A172 (cell line): ENCODE data around the gene COL4A5. TPM values are rescaled to one million over a fixed set of nuclear protein-coding genes. Genes with fewer than 3 reads are reported as not detected.

Experiments
- DNase-seq: peaks from one replicate; pipeline ENCODE4 v3.0.0-alpha.2; 2015; ENCODE audit warnings: low spot score
- total RNA-seq: library from RNA; depleted of rRNA; stranded (reverse); fragments of >200 nt; shearing (Covaris generic); gene quantifications from 2 replicates; pipeline ENCODE4 v1.2.3, GENCODE V29; 2014

COL4A5 gene
- total RNA-seq, 1 experiment from 2014 or later, result 6.0 TPM

DNA sequence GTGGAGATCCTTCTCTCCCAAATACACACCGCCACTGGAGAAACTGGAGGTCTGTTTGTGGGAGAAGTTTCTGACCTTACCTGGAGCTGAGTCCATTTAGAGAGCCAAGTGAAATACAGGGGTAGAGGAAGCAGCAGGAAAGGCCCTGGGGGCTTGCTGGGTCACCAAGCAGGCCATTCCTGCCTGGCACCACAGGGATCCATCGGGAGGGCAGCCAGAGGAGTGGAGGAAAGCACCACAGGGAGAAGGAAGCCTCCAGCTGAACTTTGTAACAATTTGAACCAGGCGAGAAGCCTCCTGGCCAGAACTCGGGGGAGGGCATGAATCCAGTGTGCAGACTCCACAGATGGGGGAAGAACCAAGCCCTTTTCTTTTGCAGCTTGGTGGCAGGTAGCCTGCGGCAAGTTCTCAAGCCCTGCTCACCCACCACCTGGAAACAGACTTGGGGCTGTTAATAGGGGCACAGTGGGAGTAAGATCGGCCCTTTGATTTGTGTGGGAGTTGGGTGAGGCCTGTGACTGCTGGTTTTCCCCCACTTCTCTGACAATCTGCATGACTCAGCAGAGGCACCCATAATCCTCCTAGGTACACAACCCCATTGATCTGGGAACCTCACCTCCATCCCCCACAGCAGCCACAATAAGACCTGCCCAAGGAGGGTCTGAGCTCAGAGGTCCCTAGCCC lies 202.1 kb downstream of the COL4A5 start:
- DNase-seq, result no peak

DNA sequence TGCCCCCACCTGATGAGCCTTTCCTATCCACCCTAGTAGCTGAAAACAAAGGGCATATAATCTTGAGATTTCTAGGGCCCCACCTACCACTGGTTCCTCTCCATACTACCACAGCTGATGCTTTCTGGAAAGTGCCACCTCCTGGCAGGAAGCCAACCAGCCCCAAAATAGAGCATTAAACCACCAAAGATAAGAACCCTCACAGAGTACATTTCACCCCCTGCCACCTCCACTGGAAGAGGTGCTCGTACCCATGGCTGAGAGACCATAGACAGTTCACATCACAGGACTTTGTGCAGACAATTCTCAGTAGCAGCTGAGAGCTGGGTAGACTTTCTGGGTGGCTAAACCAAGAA lies 202.6 kb downstream of the COL4A5 start:
- no peak for DNase-seq

- no peak for DNase-seq
These were observed 225.1 kb downstream of the COL4A5 start for GRCh38 chrX:108664701-108665100.

- DNase-seq, result no peak
These were observed 226.5 kb downstream of the COL4A5 start for GRCh38 chrX:108666101-108666500.

GRCh38 chrX:108671526-108671925 lies 231.9 kb downstream of the COL4A5 start:
- no peak for DNase-seq

DNA sequence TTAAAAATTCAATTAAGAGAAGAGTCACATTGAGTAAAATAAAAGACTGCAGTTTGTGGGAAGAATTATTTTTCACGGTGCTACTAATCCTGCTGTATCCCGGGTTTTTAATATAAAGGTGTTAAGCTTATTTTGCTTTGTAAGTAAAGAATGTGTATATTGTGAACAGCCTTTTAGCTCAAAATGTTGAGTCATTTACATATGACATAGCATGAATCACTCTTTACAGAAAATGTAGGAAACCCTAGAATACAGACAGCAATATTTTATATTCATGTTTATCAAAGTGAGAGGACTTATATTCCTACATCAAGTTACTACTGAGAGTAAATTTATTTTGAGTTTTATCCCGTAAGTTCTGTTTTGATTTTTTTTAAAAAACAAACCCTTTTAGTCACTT lies 257.1 kb downstream of the COL4A5 start:
- DNase-seq, result no peak

DNA sequence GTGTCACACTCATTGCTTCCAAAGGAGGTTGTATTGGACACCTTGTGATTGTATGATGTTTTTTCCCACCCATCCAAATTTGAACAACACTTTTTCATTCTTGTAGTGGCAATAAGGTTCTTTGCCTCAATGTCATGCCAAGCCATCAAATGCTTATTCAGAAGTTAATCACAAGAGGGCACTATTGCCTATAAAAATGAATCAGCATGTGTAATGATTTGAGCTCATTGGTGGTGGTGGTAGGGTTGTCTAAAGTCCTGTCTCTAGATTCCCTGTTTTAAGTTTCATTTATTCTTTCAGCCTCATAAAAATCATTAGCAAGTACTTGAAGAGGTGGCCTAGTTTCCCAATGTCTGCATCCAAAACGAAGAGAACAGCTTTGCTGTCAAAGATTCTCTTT lies 259.7 kb downstream of the COL4A5 start:
- peak; percentile 5 for DNase-seq

DNA sequence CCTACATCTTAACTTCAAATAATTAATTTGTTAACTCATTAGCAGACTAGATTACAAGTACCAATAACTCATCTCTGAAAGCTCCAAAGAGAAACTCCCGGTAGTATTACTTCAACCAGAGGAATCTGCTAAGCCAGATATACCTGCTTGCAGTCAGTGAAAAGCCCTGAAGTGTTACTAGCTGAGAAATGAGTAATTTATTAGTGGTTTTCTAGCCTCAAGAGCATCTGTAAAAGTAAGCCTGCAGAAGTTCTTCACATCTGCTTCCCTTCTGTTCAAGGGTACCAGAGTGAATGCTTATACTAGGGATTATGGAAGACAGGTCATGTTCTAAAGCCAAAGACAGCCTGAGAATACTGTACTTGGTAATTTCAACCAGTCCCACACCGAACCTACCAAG lies 262.0 kb downstream of the COL4A5 start:
- no peak for DNase-seq

DNA sequence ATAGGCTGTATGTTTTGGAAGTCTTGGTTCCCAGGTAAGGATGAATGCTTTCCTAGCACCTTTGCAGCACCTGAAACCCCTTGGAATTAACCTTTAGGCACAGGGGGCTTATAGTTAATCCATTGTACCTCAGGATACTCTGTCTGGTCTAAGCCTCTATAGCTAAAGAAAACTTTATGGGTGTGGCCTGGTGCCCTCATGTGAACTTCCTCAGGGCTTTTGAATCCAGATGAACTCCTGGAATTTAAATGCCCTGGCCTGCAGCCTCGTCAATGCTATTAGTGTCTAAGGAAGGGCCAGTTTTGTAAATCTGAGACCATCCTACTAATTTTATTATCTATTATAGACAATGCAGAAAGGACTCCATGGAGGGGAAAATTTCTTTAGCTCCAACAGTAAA lies 262.9 kb downstream of the COL4A5 start:
- DNase-seq, result no peak

- DNase-seq, result no peak
These were observed 265.2 kb downstream of the COL4A5 start for GRCh38 chrX:108704839-108705238.

DNA sequence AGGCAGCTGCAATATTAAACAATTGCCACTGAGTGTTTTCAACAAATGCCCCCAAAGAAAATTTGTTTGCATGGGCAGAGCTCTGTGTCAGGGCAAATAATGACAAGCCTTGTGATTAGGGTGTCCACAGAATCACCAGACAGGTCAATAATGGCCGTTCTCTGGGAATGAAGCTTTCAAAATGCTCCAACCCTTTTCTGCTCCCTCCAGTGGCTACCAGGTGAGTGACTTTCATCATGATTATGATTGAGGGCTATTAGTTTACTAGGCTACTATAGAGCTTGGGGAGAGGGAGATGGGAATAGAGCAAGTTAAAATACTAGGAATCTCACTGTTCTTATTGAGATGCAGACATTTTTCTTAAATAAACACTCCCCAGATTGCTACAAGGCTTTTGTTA lies 273.2 kb downstream of the COL4A5 start:
- no peak for DNase-seq

DNA sequence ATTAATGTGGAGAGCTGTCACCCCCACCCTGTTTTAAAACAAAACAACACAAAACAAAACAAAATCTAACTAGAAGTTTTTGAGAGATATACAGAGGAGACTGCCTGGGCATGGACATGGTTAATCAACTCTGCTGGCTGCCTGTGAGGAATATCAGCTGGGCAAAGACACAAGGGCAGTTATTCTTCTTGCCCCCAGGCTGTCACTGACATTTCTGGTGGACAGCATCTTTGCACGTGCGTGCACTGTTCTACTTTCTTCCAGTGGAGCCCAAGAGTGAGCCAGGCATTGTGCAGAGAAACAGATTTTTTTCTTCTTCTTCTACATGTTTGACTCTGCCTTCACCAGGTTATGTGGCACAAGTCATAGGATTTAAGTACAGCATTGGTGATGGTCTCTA lies 282.9 kb downstream of the COL4A5 start:
- DNase-seq, result no peak

DNA sequence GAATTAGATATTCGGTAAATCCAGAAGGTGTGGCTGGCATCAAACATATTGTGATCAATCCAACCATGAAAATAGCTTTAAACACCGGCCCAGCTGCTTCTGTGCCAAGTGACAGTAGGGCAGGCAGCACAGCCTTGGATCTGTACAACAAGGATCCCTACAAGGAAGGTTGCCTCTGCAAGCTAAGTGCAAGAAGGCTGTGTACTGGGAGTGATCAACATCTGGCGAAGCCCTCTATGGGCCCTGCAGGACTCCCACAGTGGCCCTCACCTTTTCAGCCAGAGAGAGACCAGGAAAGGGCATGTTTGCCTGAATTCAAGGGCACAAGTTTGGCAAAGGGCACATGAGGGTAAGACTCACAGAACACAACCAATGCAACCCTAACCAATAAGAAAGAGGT lies 287.1 kb downstream of the COL4A5 start:
- DNase-seq, result no peak

GRCh38 chrX:108731153-108731552 lies 291.5 kb downstream of the COL4A5 start:
- no peak for DNase-seq

DNA sequence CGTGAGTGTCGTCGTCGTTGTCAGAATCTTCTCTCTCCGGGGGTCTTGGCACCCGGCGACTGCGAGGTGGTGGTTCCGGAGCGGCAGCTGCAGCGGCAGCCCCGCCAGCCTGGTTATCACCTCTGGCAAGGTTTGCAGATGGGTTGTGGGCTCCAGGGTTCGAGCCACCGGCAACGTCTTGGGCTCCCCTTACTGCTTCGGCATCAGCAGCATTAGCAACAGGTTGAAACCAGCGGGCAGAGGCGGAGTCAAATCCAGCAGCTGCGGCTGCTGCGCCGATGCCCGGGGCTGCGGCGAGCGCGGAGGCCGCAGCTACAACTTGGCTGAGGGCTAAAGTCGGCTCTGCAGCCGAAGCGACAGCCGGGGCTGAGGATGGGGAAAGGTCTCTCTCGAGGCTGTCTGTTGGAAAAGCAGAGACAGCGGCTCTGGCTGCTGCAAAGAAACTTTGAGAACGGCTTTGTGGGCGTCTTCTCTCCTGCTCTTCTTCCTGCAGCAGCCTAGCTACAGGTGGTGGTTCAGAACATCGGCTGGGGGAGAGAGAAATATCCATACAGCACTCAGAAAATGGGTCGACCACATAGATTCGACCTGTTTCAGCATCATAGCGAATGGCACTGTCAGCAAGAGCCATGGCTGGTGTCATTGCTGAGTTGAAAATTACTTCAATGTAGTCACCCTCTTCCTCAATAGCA lies 293.1 kb downstream of the COL4A5 start:
- no peak for DNase-seq

- no peak for DNase-seq
These were observed 294.8 kb downstream of the COL4A5 start for GRCh38 chrX:108734426-108734825.

DNA sequence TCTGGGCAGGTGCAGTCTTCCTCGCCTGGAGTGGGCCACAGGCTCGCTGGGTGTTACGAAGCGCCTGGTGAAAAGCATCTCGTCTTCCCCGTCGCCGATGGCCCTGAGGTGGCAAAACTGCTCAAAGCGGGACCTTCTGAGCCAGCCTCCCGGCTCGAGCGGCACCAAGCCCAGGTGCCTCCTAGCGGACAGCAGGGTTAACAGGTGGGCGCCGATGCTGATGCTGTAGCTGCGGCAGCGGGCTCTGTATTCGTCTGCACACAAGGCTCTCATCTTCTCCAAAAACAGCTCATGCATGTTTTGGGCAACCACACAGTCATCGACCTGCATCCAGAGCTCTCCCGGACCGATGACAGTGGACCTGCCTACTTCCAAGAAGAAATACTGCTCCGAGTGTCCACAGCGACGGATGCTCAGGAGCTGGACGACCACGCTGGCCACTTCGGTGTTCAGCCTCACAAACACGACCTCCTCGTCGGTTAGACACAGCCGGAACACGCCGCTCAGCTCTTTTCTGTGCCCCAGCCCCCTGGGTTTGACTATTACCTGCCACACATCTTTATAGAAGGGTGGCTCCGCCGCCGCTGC lies 295.5 kb downstream of the COL4A5 start:
- DNase-seq, result no peak

- DNase-seq, result no peak
These were observed 296.3 kb downstream of the COL4A5 start for GRCh38 chrX:108735679-108736508.

GRCh38 chrX:108736509-108737479 lies 297.2 kb downstream of the COL4A5 start, which contains the start of gene IRS4:
Gene IRS4 (minus strand): TSS chrX:108736563.
- DNase-seq, result no peak

GRCh38 chrX:108737754-108738153 lies 298.1 kb downstream of the COL4A5 start:
- no peak for DNase-seq

DNA sequence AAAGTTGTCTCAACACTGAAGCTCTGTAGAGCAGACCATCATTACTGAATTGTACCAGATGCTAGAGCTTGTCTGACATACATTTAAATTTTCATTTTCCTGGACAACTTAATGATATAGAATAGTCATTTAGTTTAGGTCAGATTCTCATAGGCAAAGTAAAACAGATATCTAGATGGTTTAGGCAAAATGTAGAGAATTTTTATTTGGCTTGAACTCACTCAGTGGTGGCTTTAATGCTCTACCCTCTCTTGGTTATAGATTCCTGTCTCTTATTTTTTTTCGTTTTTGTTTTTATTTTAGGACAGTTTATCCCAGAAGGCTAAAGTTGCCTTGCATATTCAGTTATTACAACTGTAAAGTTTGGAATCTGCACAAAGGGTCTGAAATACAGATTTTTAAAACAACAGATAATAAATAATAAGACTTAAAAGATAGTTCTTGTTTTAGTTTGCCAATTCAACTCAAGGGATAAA lies 300.7 kb downstream of the COL4A5 start:
- DNase-seq, result no peak
